HG02870 (cell line): ENCODE results near the gene APPBP2.
A peak's percentile ranks its signal among the peaks of the same experiment; 100 is the strongest.
"Not testable (repeated sequence)": the region's sequence is repeated elsewhere in the genome, so short reads cannot be mapped to it uniquely, and the experiment has no call there.

Experiments used
- ATAC-seq: cut with Tn5 transposase; IDR thresholded peaks from one replicate; pipeline ENCODE4 v1.9.1; 2021; ENCODE audit warnings: mild to moderate bottlenecking, moderate library complexity; ENCODE audit not compliant: unreplicated experiment

Gene APPBP2

GRCh38 chr17:60442271-60443173 lies 83.5 kb downstream of the APPBP2 start:
- ATAC-seq: no peak

GRCh38 chr17:60439501-60439900 lies 86.5 kb downstream of the APPBP2 start:
- ATAC-seq: no peak

GRCh38 chr17:60436676-60437075 lies 89.4 kb downstream of the APPBP2 start:
- ATAC-seq: no peak

- no peak for ATAC-seq
Observed at GRCh38 chr17:60435244-60436167, 90.5 kb downstream of the APPBP2 start.

- not testable (repeated sequence) for ATAC-seq
Observed at GRCh38 chr17:60433021-60433997, 92.7 kb downstream of the APPBP2 start.

- ATAC-seq: not testable (repeated sequence)
Observed at GRCh38 chr17:60430561-60430960, 95.5 kb downstream of the APPBP2 start.

- not testable (repeated sequence) for ATAC-seq
Observed at GRCh38 chr17:60428491-60428890, 97.6 kb downstream of the APPBP2 start.

- ATAC-seq: no peak
Observed at GRCh38 chr17:60426596-60426995, 99.4 kb downstream of the APPBP2 start.

- no peak for ATAC-seq
Observed at GRCh38 chr17:60425626-60426025, 100.4 kb downstream of the APPBP2 start.

GRCh38 chr17:60423865-60424264 lies 102.2 kb downstream of the APPBP2 start:
- ATAC-seq: no peak

GRCh38 chr17:60422162-60422665 lies 103.8 kb downstream of the APPBP2 start, which contains the start of gene CHCT1:
Gene CHCT1 (plus strand): TSS chr17:60422489. CDS start chr17:60422593, 104 bp downstream.
- ATAC-seq: no peak

GRCh38 chr17:60421273-60422161 lies 104.5 kb downstream of the APPBP2 start:
- peak; percentile 80 for ATAC-seq

GRCh38 chr17:60419875-60420274 lies 106.2 kb downstream of the APPBP2 start:
- not testable (repeated sequence) for ATAC-seq

GRCh38 chr17:60419003-60419402 lies 107.0 kb downstream of the APPBP2 start:
- ATAC-seq: not testable (repeated sequence)

- ATAC-seq: no peak
Observed at GRCh38 chr17:60416368-60416925, 109.6 kb downstream of the APPBP2 start.

- no peak for ATAC-seq
Observed at GRCh38 chr17:60415146-60415545, 110.9 kb downstream of the APPBP2 start.

- no peak for ATAC-seq
Observed at GRCh38 chr17:60412701-60413100, 113.3 kb downstream of the APPBP2 start.

GRCh38 chr17:60410001-60410400 lies 116.0 kb downstream of the APPBP2 start:
- ATAC-seq: no peak

- ATAC-seq: no peak
Observed at GRCh38 chr17:60406887-60407286, 119.2 kb downstream of the APPBP2 start.
